ENCODE measurements around the gene DDX5. TPM values are rescaled to one million over a fixed set of nuclear protein-coding genes. Genes with fewer than 3 reads are reported as not detected.
A peak's percentile ranks its signal among the peaks of the same experiment; 100 is the strongest.

DDX5 gene
- total and polyA plus RNA-seq, 2 of the 4 experiments (the other 2 are of a cell fraction), result 253 to 781 TPM

GRCh38 chr17:64492481-64493109 lies 13.5 kb downstream of the DDX5 start:
- no peak overlapping the region for H2BK15ac ChIP-seq (ENCODE audit: low read depth, low read length)
- H3K4me2 ChIP-seq (ENCODE audit: low read depth, low read length), result no peak overlapping the region
- no peaks in the 10 kb centered on the region for H3K9me1 ChIP-seq (ENCODE audit: insufficient read depth, low read length)
- H4K20me1 ChIP-seq (ENCODE audit: insufficient read depth, low read length), result peaks cover 7% of the 10 kb centered on the region; the same call in 1 of the 2 replicates
- no peak overlapping the region for H3K14ac ChIP-seq (replicated peaks; ENCODE audit: low read depth, low read length)
- H3K56ac ChIP-seq (ENCODE audit: extremely low read depth, insufficient read depth, low read length), result no peak overlapping the region
- dilution Hi-C loops (cut with HindIII; ENCODE audit: low sequenced_read_pairs, unreplicated experiment), result no loop called here
- TF ChIP-seq CEBPB (IDR thresholded peaks at IDR 0.05; ENCODE audit: low read depth, low read length) (peak; percentile 85), MAZ (IDR thresholded peaks at IDR 0.05; ENCODE audit: borderline replicate concordance, low read depth, low read length) (no peak), POLR2A (IDR thresholded peaks at IDR 0.05; ENCODE audit: low read depth, low read length) (no peak)
- TF ChIP-seq, protein P1, sequence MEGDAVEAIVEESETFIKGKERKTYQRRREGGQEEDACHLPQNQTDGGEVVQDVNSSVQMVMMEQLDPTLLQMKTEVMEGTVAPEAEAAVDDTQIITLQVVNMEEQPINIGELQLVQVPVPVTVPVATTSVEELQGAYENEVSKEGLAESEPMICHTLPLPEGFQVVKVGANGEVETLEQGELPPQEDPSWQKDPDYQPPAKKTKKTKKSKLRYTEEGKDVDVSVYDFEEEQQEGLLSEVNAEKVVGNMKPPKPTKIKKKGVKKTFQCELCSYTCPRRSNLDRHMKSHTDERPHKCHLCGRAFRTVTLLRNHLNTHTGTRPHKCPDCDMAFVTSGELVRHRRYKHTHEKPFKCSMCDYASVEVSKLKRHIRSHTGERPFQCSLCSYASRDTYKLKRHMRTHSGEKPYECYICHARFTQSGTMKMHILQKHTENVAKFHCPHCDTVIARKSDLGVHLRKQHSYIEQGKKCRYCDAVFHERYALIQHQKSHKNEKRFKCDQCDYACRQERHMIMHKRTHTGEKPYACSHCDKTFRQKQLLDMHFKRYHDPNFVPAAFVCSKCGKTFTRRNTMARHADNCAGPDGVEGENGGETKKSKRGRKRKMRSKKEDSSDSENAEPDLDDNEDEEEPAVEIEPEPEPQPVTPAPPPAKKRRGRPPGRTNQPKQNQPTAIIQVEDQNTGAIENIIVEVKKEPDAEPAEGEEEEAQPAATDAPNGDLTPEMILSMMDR (conservative IDR thresholded peaks at IDR 0.05; ENCODE audit: low read depth, low read length), result peak; percentile 45
- DNase-seq, result no peak
- ATAC-seq (ENCODE audit: low read depth), result no peak
- H3K4ac ChIP-seq (ENCODE audit: low read depth, low read length), result no peak overlapping the region
- in situ Hi-C loops (cut with MboI; ENCODE audit: low sequenced_read_pairs), result loop anchor here (5.0 kb wide), 2 partner anchors 70 to 170 kb away; no protein-coding TSS in a partner anchor
- H4K5ac ChIP-seq (ENCODE audit: low read depth, low read length), result no peak overlapping the region
- no peaks in the 10 kb centered on the region for H3K4me1 ChIP-seq (ENCODE audit: control insufficient read depth, insufficient read depth, low read length)
- no peak overlapping the region for H3K23ac ChIP-seq (ENCODE audit: low read depth, low read length)
- no peak overlapping the region for H3K9ac ChIP-seq (ENCODE audit: low read depth, low read length)
- H3K36me3 ChIP-seq (ENCODE audit: control insufficient read depth, insufficient read depth, low read length), result peaks cover 15% of the 10 kb centered on the region
- no peak overlapping the region for H2AK9ac ChIP-seq (replicated peaks; ENCODE audit: low read depth, low read length, poor library complexity)
- no peaks in the 10 kb centered on the region for H3K27me3 ChIP-seq (ENCODE audit: control insufficient read depth, insufficient read depth, low read length)
- 100% methylated on average over 1 of the region's 6 CpGs; no CpG with 5 or more reads in 1 of the 2 experiments for WGBS, 2 experiments (ENCODE audit: extremely low coverage in 2 of 2, insufficient read length in 1 of 2)
- intact Hi-C loops (cut with micrococcal nuclease), result loop anchor here (5.0 kb wide), 2 partner anchors 170 to 185 kb away; no protein-coding TSS in a partner anchor
- no TSS peak for BruUV-seq (replicated peaks)
- no peak overlapping the region for H2BK20ac ChIP-seq (ENCODE audit: low read depth, low read length)
- peaks cover 10 to 18% of the 10 kb centered on the region in 2 experiments; a peak in 3 of 4 replicates for H3K79me1 ChIP-seq (ENCODE audit: low read depth in 1 of 2, low read length in 2 of 2)
- H4K8ac ChIP-seq (ENCODE audit: low read depth in 2 of 2, low read length in 2 of 2), result no peak overlapping the region
- no peak overlapping the region for H3K18ac ChIP-seq (ENCODE audit: low read depth, low read length)
- H2BK120ac ChIP-seq (ENCODE audit: low read depth, low read length), result no peak overlapping the region
- no peak overlapping the region for H2BK5ac ChIP-seq (ENCODE audit: low read depth, low read length, poor library complexity, severe bottlenecking)
- no peak overlapping the region for H4K91ac ChIP-seq (ENCODE audit: insufficient read depth, low read depth, low read length)
- no peak overlapping the region for H3K4me3 ChIP-seq (ENCODE audit: insufficient read depth, low read depth, low read length)
- ChIA-PET CTCF (interaction anchor here (2.8 to 3.6 kb wide), 2 partner anchors 15 to 73 kb away, joined by 10 to 35 read pairs; no protein-coding TSS in a partner anchor), POLR2A (ENCODE audit: unreplicated experiment) (no interaction called here)
- no peaks in the 10 kb centered on the region for H3K9me3 ChIP-seq (ENCODE audit: control insufficient read depth, insufficient read depth, low read length)
- H3K27ac ChIP-seq (ENCODE audit: insufficient read depth, low read length), result no peak overlapping the region
- H2AFZ ChIP-seq (replicated peaks; ENCODE audit: low read length, poor library complexity), result no peak overlapping the region
- H2AK5ac ChIP-seq (ENCODE audit: low read depth, low read length), result no peak overlapping the region

Measured in IMR-90 (cell line).